K562 (cell line): Measurements from ENCODE around the gene ELMOD2. TPM values are rescaled to one million over a fixed set of nuclear protein-coding genes. Genes with fewer than 3 reads are reported as not detected.
A peak's percentile ranks its signal among the peaks of the same experiment; 100 is the strongest.

Experiments
- FOXK1 ChIP-seq: sonication (generic); formaldehyde crosslinking; IDR thresholded peaks from 2 replicates; pipeline ENCODE4 v1.8.0; 2022; ENCODE audit warnings: missing genetic modification reagents, mild to moderate bottlenecking, borderline replicate concordance
- GATA2 ChIP-seq: sonication (generic); formaldehyde crosslinking; IDR thresholded peaks from 2 replicates; pipeline ENCODE4 v1.4.0; 2020; ENCODE audit warnings: mild to moderate bottlenecking, missing genetic modification reagents
- HMGN3 ChIP-seq: IDR thresholded peaks from 2 replicates; pipeline ENCODE4 v1.6.1; 2011; ENCODE audit warnings: borderline replicate concordance, low read depth, mild to moderate bottlenecking, mixed read lengths, low read length; ENCODE audit not compliant: insufficient read length; ENCODE audit errors: extremely low read depth
- JUND ChIP-seq, 2 experiments: IDR thresholded peaks; 2 replicates in 1 of 2; 3 replicates in 1 of 2; pipeline ENCODE4 v1.6.1; 2011; ENCODE audit warnings: borderline replicate concordance in 2 of 2, low read depth in 2 of 2, low read length in 2 of 2, improper control_type of control experiment in 1 of 2, missing biosample characterization in 1 of 2, missing genetic modification characterization in 1 of 2, missing genetic modification reagents in 1 of 2
- KDM5B ChIP-seq: fragments of 200-600 bp; sonication (generic); IDR thresholded peaks from 2 replicates; pipeline ENCODE4 v1.6.1; 2012; ENCODE audit warnings: low read depth, mild to moderate bottlenecking, moderate library complexity, low read length, control low read depth, inconsistent platforms; ENCODE audit not compliant: insufficient replicate concordance
- MYNN ChIP-seq, 2 experiments: sonication (generic); formaldehyde crosslinking in 1 of 2; IDR thresholded peaks; 2 replicates each; pipeline versions ENCODE4 v1.5.0 to v1.6.1; 2016 to 2020; ENCODE audit warnings: antibody characterized with exemption in 1 of 2, missing genetic modification reagents in 1 of 2
- NFIX ChIP-seq: fragments of 250-450 bp; sonication (Bioruptor Pico); IDR thresholded peaks from 2 replicates; pipeline ENCODE4 v1.4.0; 2020; ENCODE audit warnings: low read depth, mild to moderate bottlenecking, moderate library complexity
- PHB ChIP-seq: fragments of 250-450 bp; sonication (Bioruptor Pico); IDR thresholded peaks from 2 replicates; pipeline ENCODE4 v1.5.0; 2021
- RAD51 ChIP-seq: fragments of 450-650 bp; IDR thresholded peaks from 2 replicates; pipeline ENCODE4 v1.7.1; 2016; ENCODE audit warnings: low read depth, mild to moderate bottlenecking, borderline replicate concordance
- REST ChIP-seq, 2 experiments: fragments of 450-650 bp; formaldehyde crosslinking in 1 of 2; IDR thresholded peaks; 2 replicates each; pipeline versions ENCODE4 v1.4.0 to v1.6.1; 2014 to 2020; ENCODE audit warnings: mild to moderate bottlenecking in 2 of 2, borderline replicate concordance in 1 of 2, low read depth in 1 of 2
- SMC3 ChIP-seq: conservative IDR thresholded peaks from 2 replicates; pipeline ENCODE4 v1.6.1; 2011; ENCODE audit warnings: low read depth, low read length, improper control_type of control experiment; ENCODE audit not compliant: insufficient read depth
- ZNF12 ChIP-seq: sonication (generic); formaldehyde crosslinking; IDR thresholded peaks from 2 replicates; pipeline ENCODE4 v1.4.0; 2020; ENCODE audit warnings: mild to moderate bottlenecking, missing genetic modification reagents
- ZNF354B ChIP-seq: fragments of 250-450 bp; sonication (Bioruptor Pico); IDR thresholded peaks from 2 replicates; pipeline ENCODE4 v1.4.0; 2020
- polyA plus RNA-seq, 8 experiments: library from polyadenylated mRNA; depleted of rRNA in 4 of 8; stranded (reverse) in 5 of 8; unstranded in 3 of 8; fragments of >200 nt; fragmentation: Nextera tagmentation in 2 of 8; fragmentation: Illumina TruSeq in 1 of 8; extraction: Ambion mirVana in 2 of 8; extraction: Trizol in 1 of 8; gene quantifications; 2 replicates each; pipeline versions ENCODE4 v1.2.1 to v1.2.3, GENCODE V29; 2011 to 2014; ENCODE audit warnings: inconsistent platforms in 1 of 8, missing spikeins in 1 of 8
- total RNA-seq, 7 experiments: library from RNA; depleted of rRNA in 6 of 7; stranded (reverse); fragments of >200 nt in 6 of 7; fragmentation: Illumina TruSeq in 2 of 7; extraction: Trizol in 2 of 7; gene quantifications; 2 replicates each; pipeline versions ENCODE4 v1.2.1 to v1.2.3, GENCODE V29; 2011 to 2021; ENCODE audit warnings: low replicate concordance in 1 of 7
- TF ChIP-seq, protein P1 (sequence below): fragments of 250-450 bp; sonication (Bioruptor Pico); IDR thresholded peaks from 2 replicates; pipeline ENCODE4 v1.6.1; 2021; ENCODE audit warnings: mild to moderate bottlenecking
- TF ChIP-seq, protein P2 (sequence below): fragments of 450-650 bp; IDR thresholded peaks from 2 replicates; pipeline ENCODE4 v1.6.1; 2018; ENCODE audit not compliant: partially characterized antibody

ELMOD2 gene
- total and polyA plus RNA-seq, 9 of the 15 experiments (the other 6 are each of a cell fraction or from before 2014, with no cell fraction given) = 11.0 to 23.3 (median 14.3) TPM

- TF ChIP-seq JUND (IDR thresholded peaks at IDR 0.05; ENCODE audit: borderline replicate concordance, low read depth, low read length) (peak; percentile 65; the same call in 1 of the 2 replicates), JUND (tag; IDR thresholded peaks at IDR 0.05; ENCODE audit: borderline replicate concordance, low read depth, low read length) (peak; percentile 63; the same call in 2 of the 3 replicates), KDM5B (no peak), FOXK1 (CRISPR knock-in tag) (no peak), RAD51 (0 out of 2 replicates have a peak, but pooled peaks have one; percentile 13), PHB (CRISPR knock-in tag) (no peak), ZNF354B (CRISPR knock-in tag) (no peak), REST (IDR thresholded peaks at IDR 0.05; ENCODE audit: borderline replicate concordance) (peak; percentile 23; the same call in 1 of the 2 replicates), REST (CRISPR knock-in tag; IDR thresholded peaks at IDR 0.05; ENCODE audit: low read depth) (no peak), ZNF12 (CRISPR knock-in tag) (no peak), NFIX (no peak), GATA2 (CRISPR knock-in tag) (peak; percentile 62; the same call in 1 of the 2 replicates), MYNN (IDR thresholded peaks at IDR 0.05) (no peak), MYNN (CRISPR knock-in tag; IDR thresholded peaks at IDR 0.05) (no peak), SMC3 (no peak), HMGN3 (no peak)
- TF ChIP-seq, protein P1, sequence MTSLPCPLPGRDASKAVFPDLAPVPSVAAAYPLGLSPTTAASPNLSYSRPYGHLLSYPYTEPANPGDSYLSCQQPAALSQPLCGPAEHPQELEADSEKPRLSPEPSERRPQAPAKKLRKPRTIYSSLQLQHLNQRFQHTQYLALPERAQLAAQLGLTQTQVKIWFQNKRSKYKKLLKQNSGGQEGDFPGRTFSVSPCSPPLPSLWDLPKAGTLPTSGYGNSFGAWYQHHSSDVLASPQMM (CRISPR knock-in tag) = no peak
- TF ChIP-seq, protein P2, sequence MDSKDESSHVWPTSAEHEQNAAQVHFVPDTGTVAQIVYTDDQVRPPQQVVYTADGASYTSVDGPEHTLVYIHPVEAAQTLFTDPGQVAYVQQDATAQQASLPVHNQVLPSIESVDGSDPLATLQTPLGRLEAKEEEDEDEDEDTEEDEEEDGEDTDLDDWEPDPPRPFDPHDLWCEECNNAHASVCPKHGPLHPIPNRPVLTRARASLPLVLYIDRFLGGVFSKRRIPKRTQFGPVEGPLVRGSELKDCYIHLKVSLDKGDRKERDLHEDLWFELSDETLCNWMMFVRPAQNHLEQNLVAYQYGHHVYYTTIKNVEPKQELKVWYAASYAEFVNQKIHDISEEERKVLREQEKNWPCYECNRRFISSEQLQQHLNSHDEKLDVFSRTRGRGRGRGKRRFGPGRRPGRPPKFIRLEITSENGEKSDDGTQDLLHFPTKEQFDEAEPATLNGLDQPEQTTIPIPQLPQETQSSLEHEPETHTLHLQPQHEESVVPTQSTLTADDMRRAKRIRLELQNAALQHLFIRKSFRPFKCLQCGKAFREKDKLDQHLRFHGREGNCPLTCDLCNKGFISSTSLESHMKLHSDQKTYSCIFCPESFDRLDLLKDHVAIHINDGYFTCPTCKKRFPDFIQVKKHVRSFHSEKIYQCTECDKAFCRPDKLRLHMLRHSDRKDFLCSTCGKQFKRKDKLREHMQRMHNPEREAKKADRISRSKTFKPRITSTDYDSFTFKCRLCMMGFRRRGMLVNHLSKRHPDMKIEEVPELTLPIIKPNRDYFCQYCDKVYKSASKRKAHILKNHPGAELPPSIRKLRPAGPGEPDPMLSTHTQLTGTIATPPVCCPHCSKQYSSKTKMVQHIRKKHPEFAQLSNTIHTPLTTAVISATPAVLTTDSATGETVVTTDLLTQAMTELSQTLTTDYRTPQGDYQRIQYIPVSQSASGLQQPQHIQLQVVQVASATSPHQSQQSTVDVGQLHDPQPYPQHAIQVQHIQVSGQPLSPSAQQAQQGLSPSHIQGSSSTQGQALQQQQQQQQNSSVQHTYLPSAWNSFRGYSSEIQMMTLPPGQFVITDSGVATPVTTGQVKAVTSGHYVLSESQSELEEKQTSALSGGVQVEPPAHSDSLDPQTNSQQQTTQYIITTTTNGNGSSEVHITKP = no peak
These were observed 5.5 kb downstream of the ELMOD2 start (continued) for GRCh38 chr4:140529434-140529833.
